ENCODE results near the gene BEGAIN.

The BEGAIN gene

GRCh38 chr14:100615736-100616695 is 28.8 kb upstream of the BEGAIN start:
- DNase-seq: no peak

GRCh38 chr14:100614803-100615202 is 27.6 kb upstream of the BEGAIN start:
- DNase-seq: no peak

GRCh38 chr14:100612986-100613385 is 25.8 kb upstream of the BEGAIN start:
- DNase-seq: no peak

DNA sequence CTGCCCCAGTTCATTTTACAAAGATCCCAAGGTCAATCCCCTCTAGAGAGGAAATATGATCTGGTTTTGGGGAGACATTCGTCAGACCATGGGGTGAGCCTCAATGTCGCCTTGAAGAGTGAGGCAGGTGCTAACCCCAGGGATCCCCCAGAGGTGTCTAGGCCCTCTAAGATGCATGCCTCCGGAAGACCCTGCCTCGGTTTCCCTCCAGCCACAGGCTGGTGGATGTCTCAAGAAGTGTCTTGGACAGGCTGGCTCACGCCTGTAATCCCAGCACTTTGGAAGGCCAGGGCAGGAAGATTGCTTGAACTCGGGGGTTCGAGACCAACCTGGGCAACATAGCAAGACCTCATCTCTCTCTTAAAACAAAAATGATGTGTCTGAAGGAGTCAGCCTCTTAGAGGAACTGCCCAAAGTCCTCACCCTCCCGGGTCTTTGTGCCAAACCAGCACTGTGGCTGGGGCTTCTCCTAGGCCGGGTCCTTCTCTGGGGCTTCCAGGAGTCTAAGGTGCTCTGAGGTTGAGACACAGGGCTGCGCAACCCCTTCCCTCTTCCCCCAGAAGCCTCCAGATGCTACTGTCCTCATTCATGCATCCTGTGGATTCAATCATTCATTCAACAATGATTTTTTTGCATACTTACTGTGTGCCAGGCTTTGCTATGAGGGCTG is 24.7 kb upstream of the BEGAIN start:
- no peak for DNase-seq

- DNase-seq: no peak
These were observed 23.4 kb upstream of the BEGAIN start for GRCh38 chr14:100610511-100611217.

GRCh38 chr14:100609941-100610391 is 22.7 kb upstream of the BEGAIN start:
- no peak for DNase-seq

GRCh38 chr14:100609331-100609870 is 22.2 kb upstream of the BEGAIN start:
- DNase-seq: no peak

DNA sequence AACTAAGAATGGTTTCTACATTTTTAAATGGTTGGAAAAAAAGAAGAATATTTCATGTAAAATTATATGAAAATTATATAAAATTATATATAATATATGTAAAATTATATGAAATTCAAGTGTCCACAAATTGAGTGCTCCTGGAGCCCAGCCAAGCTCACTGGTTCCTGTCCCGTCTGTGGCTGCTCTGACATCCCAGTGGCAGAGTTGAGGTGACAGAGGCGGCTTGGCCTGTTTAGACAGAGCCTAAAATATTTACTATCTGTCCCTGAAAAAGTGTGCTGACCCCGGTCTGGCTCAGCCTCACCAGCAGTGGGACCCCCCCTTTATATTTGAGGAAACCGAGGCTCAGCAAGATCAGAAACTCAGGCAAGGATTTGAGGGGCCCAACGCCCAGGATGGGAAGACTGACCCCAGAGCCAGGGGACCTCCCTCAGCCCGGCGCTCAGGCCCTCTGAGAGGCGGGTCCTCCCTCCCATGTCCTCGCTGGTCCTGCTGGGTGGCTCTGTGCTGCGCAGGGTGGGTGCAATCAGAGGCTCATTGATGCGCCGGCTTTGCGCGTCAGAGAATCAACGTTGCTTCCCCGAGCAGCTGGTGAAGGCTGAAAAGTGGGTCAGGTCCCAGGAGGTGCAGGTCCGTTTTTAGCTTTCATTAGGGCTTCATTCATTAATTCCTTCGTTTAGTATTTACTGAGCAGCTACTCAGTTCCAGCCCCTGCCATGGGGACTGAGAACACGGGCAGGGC is 21.5 kb upstream of the BEGAIN start:
- no peak for DNase-seq

GRCh38 chr14:100608064-100608463 is 20.8 kb upstream of the BEGAIN start:
- DNase-seq: no peak

DNA sequence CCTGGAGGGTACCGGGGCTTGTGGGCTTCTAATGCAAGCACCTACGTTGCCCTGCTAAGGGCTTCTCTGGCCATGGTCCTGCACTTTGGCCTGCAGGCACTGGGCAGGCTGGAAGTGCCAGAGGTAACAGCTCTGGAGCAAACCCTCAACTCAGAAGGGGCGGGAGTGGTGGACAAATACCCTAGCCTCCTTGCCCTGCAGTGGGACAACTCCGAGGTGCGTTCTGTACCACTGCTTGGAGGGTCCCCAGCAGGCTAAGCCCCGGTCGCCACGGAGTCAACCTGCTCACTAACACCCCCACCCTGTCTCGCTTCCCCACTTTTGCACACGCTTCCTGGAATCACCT is 20.4 kb upstream of the BEGAIN start:
- no peak for DNase-seq

DNA sequence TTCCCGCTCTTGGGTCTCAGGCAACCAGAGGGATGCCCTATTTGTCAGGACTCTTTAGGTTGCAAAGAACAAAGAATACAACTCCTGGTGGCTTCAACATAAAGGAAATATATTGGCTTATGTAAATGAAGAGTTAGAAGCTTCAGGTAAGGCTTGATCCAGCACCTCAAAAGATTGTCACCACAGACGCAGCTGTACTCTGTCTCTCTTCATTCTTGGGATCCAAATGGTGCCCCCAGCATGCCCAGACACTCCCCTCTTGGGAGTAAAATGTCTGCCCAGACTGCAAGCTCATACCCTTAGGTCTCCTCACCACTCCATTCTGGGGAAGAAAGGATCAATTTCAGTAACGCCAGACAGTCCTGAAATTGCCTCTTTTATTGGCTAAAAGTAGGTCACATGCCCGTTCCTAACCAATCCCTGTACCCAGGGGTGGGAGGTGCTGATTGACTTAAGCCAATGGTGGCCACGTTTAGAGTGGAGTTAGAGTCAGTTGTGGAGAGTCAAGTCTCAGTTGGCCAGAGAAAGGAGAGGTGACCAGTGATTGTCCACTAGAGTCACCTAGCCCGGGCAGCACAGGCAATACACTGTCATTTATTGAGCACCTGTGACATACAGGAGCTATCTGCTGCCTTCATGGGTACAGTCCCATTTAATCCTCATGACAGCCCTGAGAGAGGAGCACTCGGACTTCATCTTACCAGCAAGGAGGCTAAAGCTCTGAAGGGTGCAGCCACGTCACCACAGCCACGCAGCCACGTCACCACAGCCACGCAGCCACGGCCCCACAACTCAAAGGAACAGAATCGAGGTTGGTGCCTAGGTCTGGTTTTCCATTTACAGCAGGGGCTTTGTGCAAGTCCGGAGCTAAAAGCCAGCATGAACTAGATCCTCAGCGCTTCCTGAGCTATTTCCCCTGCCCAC is 19.7 kb upstream of the BEGAIN start:
- DNase-seq: no peak

DNA sequence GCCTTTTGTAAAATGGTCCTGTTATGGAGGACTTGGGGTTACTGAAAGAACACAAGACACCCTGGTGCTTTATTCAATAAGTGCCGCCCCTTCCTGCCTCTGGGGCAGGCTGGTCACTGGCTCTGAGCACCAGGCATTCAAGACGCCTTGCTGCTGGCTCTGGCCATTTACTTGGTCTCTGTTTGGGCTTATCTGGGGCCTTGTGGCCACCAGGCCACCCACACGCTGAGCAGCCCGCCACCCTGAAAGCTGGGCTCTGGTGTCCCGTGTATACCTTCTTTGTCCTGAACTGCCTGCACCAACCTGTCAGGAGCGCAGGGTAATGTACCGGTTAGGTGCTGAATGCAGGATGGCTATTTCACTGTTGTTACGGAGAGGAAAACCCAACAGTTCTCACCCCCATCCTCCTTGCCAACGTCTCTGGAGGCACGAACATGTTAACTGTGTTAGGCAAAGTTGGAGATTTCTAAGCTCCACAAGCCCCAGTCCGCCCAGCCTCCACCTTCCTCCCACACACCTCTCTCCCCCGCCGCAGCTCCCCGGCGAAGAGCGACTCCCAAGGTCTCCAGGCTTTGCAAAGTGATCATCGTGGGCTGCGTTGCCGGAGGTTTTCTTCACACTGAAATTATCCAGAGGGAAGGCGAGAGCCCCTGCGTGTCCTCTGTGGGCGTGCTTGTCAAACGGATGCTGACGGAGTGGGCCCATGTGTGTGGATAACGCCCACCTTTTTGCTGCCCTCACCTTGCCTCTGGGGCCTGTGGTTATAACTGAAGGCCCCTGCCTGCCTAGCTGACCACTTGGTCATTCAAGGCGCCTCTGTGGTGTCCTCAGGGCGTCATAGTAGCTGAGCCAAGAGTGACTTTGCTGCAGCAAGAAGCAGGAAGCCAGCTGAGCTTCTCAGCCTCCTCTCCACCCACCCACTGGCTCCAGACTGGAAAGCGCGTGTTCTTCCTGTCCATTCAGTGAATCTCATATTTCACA is 18.8 kb upstream of the BEGAIN start:
- no peak for DNase-seq

DNA sequence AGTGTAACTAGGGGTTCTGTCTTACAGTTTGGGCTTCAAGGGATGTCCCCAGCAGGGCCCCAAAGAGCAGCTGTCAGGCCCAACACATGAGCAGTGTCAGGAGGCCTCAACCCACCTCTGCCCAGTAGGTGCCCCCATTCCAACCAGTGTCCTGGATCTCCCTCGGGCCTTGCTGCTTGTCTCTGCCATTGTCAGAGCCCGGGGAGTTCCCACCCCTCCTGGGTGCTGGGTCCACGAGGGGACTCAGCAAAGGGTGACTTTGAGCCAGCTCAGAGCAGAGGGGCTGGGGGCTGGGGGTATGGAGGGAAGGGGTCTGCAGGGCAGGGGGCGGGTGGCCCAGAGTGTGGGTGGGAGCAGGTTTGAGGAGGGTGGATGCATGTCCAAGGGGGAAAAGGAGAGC is 18.0 kb upstream of the BEGAIN start:
- DNase-seq: no peak

- no peak for DNase-seq
These were observed 17.5 kb upstream of the BEGAIN start for GRCh38 chr14:100604709-100605108.

GRCh38 chr14:100604121-100604501 is 16.9 kb upstream of the BEGAIN start:
- no peak for DNase-seq

DNA sequence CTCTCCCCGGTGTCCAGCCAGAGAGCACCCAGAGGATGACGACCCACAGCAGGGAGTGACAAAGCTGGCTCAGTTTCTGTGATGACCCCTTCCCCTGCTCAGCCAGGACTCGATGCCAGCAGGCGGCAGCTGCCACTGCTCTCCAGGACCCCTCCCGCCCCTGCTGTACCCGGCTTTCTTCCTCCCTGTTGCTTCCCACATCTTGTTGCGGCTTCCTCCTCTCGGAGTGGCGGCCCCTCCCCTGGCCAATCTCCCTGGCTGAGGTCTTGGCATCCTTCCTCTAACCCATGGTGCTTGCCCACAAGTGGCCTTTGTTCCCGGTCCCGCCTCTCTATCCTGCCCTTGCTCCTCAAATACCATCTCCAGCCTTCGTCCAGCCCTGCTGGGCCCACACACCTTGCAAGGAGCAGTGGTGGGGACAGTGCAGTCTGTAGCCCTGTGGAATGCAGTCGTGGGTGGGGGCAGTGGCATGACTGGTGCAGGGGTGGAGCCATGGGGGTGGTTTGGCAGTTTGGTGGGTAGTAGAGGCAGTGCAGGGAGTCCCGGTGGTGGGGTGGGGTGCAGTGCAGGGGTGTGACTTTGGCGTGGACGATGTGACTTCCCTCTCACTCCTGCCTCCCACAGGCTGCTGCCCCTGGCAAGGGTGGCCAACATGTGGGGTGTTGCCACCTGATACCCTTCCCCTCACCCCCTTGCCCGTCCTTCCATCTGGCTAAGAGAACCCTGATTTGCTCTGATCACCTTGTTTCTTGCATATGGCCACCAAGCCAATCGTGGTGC is 16.3 kb upstream of the BEGAIN start:
- no peak for DNase-seq

- no peak for DNase-seq
These were observed 15.5 kb upstream of the BEGAIN start for GRCh38 chr14:100602621-100603230.

DNA sequence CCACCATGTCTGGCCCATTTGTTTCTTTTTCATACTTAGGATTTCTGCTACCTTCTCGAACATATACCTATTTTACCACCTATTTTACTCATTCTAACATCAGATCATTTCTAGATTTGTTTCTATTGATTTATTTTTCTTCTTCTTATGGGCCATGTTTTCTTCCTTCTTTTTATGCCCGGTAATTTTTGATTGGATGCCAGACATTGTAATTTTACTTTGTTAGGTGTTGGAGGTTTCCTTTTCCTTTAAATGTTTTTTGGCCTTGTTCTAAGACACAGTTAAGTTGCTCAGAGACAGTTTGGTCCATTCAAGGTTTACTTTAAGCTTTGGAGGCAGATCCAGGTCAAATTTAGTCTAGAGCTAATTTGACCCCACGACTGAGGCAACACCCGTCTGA is 14.7 kb upstream of the BEGAIN start:
- no peak for DNase-seq

DNA sequence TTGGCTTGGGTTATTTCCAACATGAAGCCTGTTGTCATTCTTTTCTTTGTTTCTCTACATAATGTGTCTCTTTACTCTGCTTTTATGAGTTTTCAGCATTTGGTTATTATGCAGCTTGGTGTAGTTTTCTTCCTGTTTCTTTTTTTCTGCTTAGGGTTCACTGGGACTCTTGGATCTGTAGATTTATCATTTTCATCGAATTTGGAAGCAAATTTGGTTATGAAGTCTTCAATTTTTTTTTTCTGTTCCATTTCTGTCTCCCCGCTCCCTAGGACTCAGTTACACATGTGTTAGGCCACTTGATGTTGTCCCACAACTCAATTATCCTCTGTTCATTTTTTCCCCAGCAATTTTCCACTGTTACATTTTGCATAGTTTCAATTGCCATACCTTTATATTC is 13.8 kb upstream of the BEGAIN start:
- no peak for DNase-seq
